B cell (primary cell): Measurements from ENCODE around the gene TFAP2E. TPM values are rescaled to one million over a fixed set of nuclear protein-coding genes. Genes with fewer than 3 reads are reported as not detected.

Experiments used
- ATAC-seq: fragments of 200-7000 bp; cut with Tn5 transposase; one replicate; pipeline ENCODE4 v1.10.0; 2021; ENCODE audit warnings: low read depth, mild to moderate bottlenecking, moderate number of reproducible peaks, moderate library complexity
- CTCF ChIA-PET: fragments of 350-600 bp; sonication (Branson Sonifier 250); formaldehyde crosslinking; loops from one replicate; lab custom pipeline; 2021; ENCODE audit warnings: antibody characterized with exemption, inconsistent platforms; lab: Charles Lee
- POLR2A ChIA-PET: fragments of 350-600 bp; sonication (Branson Sonifier 250); formaldehyde crosslinking; loops from one replicate; lab custom pipeline; 2021; ENCODE audit warnings: antibody characterized with exemption; lab: Charles Lee
- DNase-seq: peaks from one replicate; pipeline ENCODE4 v3.0.0; 2013
- H2AFZ ChIP-seq: 2 replicates; pipeline ENCODE4 v1.6.1; 2012; ENCODE audit warnings: mild to moderate bottlenecking, low read depth, low read length; ENCODE audit not compliant: insufficient read depth, poor library complexity, severe bottlenecking
- H3K27ac ChIP-seq, 2 donors: 1 replicate in 1 of 2; 2 replicates in 1 of 2; pipeline ENCODE4 v1.5.1; 2012 to 2013; ENCODE audit warnings: low read length in 2 of 2, mild to moderate bottlenecking in 2 of 2, moderate library complexity in 1 of 2
- H3K27me3 ChIP-seq, 4 experiments: fragments of 200-600 bp in 1 of 4; sonication (generic) in 1 of 4; replicated peaks in 1 of 4; 1 replicate in 2 of 4; 2 replicates in 2 of 4; pipeline versions ENCODE4 v1.6.1 to v1.7.0; 2013 to 2016; ENCODE audit warnings: low read length in 3 of 4, mild to moderate bottlenecking in 2 of 4, mixed read lengths in 1 of 4, moderate library complexity in 1 of 4; ENCODE audit not compliant: insufficient read depth in 4 of 4, control insufficient read depth in 3 of 4; ENCODE audit errors: control extremely low read depth in 1 of 4
- H3K36me3 ChIP-seq, 2 experiments: replicated peaks in 1 of 2; 1 replicate in 1 of 2; 2 replicates in 1 of 2; pipeline versions ENCODE4 v1.6.1 to v1.7.1; 2013; ENCODE audit warnings: low read length in 1 of 2; ENCODE audit not compliant: insufficient read depth in 2 of 2, control insufficient read depth in 1 of 2; ENCODE audit errors: control extremely low read depth in 1 of 2, extremely low read depth in 1 of 2
- H3K4me1 ChIP-seq, 2 donors: fragments of 200-600 bp in 1 of 2; sonication (generic) in 1 of 2; 1 replicate in 1 of 2; 2 replicates in 1 of 2; pipeline versions ENCODE4 v1.5.1 to v1.6.1; 2013 to 2017; ENCODE audit warnings: low read length in 2 of 2; ENCODE audit not compliant: control insufficient read depth in 2 of 2, insufficient read depth in 2 of 2
- H3K4me2 ChIP-seq: replicated peaks from 2 replicates; pipeline ENCODE3; 2012; ENCODE audit warnings: mild to moderate bottlenecking, low read depth, low read length; ENCODE audit not compliant: poor library complexity, severe bottlenecking
- H3K4me3 ChIP-seq, 5 experiments: fragments of 200-600 bp in 1 of 5; sonication (generic) in 1 of 5; 1 replicate in 3 of 5; 2 replicates in 2 of 5; pipeline versions ENCODE4 v1.5.1 to v1.7.0; 2011 to 2016; ENCODE audit warnings: low read length in 4 of 5, mild to moderate bottlenecking in 4 of 5, low read depth in 2 of 5, control low read depth in 1 of 5, moderate library complexity in 1 of 5; ENCODE audit not compliant: insufficient read depth in 1 of 5; ENCODE audit errors: control extremely low read depth in 1 of 5, extremely low read depth in 1 of 5
- H3K79me2 ChIP-seq: fragments of 200-600 bp; sonication (generic); one replicate; pipeline ENCODE4 v1.6.0; 2016; ENCODE audit warnings: low read length; ENCODE audit not compliant: control insufficient read depth, insufficient read depth
- H3K9ac ChIP-seq: fragments of 200-600 bp; sonication (generic); 2 replicates; pipeline ENCODE4 v1.6.1; 2017; ENCODE audit warnings: mild to moderate bottlenecking, low read length, moderate library complexity
- H3K9me3 ChIP-seq, 3 donors: one replicate each; pipeline versions ENCODE4 v1.6.1 to v1.7.1; 2013; ENCODE audit warnings: low read length in 2 of 3; ENCODE audit not compliant: control insufficient read depth in 2 of 3, insufficient read depth in 1 of 3; ENCODE audit errors: control extremely low read depth in 1 of 3
- H4K20me1 ChIP-seq: 2 replicates; pipeline ENCODE4 v1.6.0; 2012; ENCODE audit warnings: mild to moderate bottlenecking, low read length; ENCODE audit not compliant: insufficient read depth, control insufficient read depth, poor library complexity, severe bottlenecking
- H3K27ac Mint-ChIP-seq: one replicate; pipeline ENCODE4 v1.8.0; 2021; ENCODE audit warnings: mixed read lengths
- H3K27me3 Mint-ChIP-seq: one replicate; pipeline ENCODE4 v1.8.0; 2021; ENCODE audit warnings: mixed read lengths
- H3K4me1 Mint-ChIP-seq: one replicate; pipeline ENCODE4 v1.8.0; 2021; ENCODE audit warnings: mixed read lengths
- H3K4me3 Mint-ChIP-seq: one replicate; pipeline ENCODE4 v1.8.0; 2021; ENCODE audit warnings: mixed read lengths
- H3K9me3 Mint-ChIP-seq: one replicate; pipeline ENCODE4 v1.8.0; 2022; ENCODE audit warnings: mixed read lengths; ENCODE audit not compliant: insufficient read depth
- CTCF ChIP-seq: fragments of 200-600 bp; IDR thresholded peaks from one replicate; pipeline ENCODE4 v1.8.0; 2022; ENCODE audit warnings: antibody characterized with exemption, mild to moderate bottlenecking
- EZH2 ChIP-seq: IDR thresholded peaks from 2 replicates; pipeline ENCODE4 v1.6.1; 2012; ENCODE audit warnings: borderline replicate concordance, low read depth, mild to moderate bottlenecking, moderate library complexity, low read length; ENCODE audit not compliant: insufficient read depth, poor library complexity, severe bottlenecking
- WGBS: methylation state at CpG from one replicate; pipeline ENCODE4 v1.1.5; 2013; ENCODE audit warnings: missing lambda C conversion rate; ENCODE audit not compliant: insufficient coverage; 5-methylcytosine and 5-hydroxymethylcytosine counted together
- intact Hi-C: fragments of 100-400 bp; cut with micrococcal nuclease; formaldehyde crosslinking; loops from one replicate; pipeline ENCODE4 v1.10.0; 2022
- polyA plus RNA-seq: library from polyadenylated mRNA; depleted of rRNA; stranded (reverse); fragments of >200 nt; gene quantifications from 2 replicates; pipeline ENCODE4 v1.2.3, GENCODE V29; 2012
- total RNA-seq, 2 donors: library from RNA; stranded (reverse); fragments of 120-200 nt in 1 of 2; gene quantifications; 1 replicate in 1 of 2; 2 replicates in 1 of 2; pipeline versions ENCODE4 v1.2.3 to v1.2.4, GENCODE V29; 2013 to 2022

Gene TFAP2E
- total and polyA plus RNA-seq, 2 donors (not counting 1 experiment from before 2014, with no cell fraction given), result 2.3 to 4.5 TPM

GRCh38 chr1:35577071-35577998 lies 4.2 kb downstream of the TFAP2E start:
- CTCF ChIA-PET, result interaction anchor here (0.6 to 2.0 kb wide), 5 partner anchors 9 to 149 kb away, joined by 3 to 15 read pairs (median 9); no protein-coding TSS in a partner anchor
- Histone ChIP-seq H3K4me3 (peak overlapping the region; percentile 60 to 75 (median 71)), H3K36me3 (no peaks in the 10 kb centered on the region), H3K27ac (peak overlapping the region; percentile 43 to 62), H3K4me2 (peak overlapping the region; percentile 94), H3K9ac (peak overlapping the region; percentile 74), H3K4me1 (peaks cover 21 to 39% of the 10 kb centered on the region in 2 donors), H2AFZ (peak overlapping the region; percentile 90), H4K20me1 (no peaks in the 10 kb centered on the region), H3K9me3 (peaks cover 0 to 7% (median 0%) of the 10 kb centered on the region in 3 donors), H3K27me3 (peaks cover 0 to 21% (median 6%) of the 10 kb centered on the region in 4 experiments), H3K79me2 (no peaks in the 10 kb centered on the region)
- intact Hi-C loops, result loop anchor here (2.0 to 5.0 kb wide), 2 partner anchors 21 to 65 kb away; partner anchors contain the start of genes KIAA0319L, NCDN and PSMB2
- POLR2A ChIA-PET, result interaction anchor here (1.0 kb wide), 1 partner anchor 65 kb away, joined by 13 read pairs; the partner anchor contains the start of gene PSMB2
- no peak for TF ChIP-seq CTCF
- TF ChIP-seq EZH2, result no peak
- peak overlapping the region; percentile 90 for H3K27ac Mint-ChIP-seq
- no peaks in the 10 kb centered on the region for H3K9me3 Mint-ChIP-seq
- 1% methylated on average over 70 of the region's 70 CpGs for WGBS
- ATAC-seq, result peak; percentile 85
- H3K4me1 Mint-ChIP-seq, result peaks cover 38% of the 10 kb centered on the region
- peak; percentile 81 for DNase-seq
- peaks cover 14% of the 10 kb centered on the region for H3K27me3 Mint-ChIP-seq
- H3K4me3 Mint-ChIP-seq, result peak overlapping the region; percentile 91
